ENCODE measurements around the gene ZDHHC13. TPM values are rescaled to one million over a fixed set of nuclear protein-coding genes. Genes with fewer than 3 reads are reported as not detected.

ZDHHC13 gene
- total and polyA plus RNA-seq, 2 of the 8 experiments (the other 6 are each of a cell fraction or from before 2014, with no cell fraction given) = 22.4 to 24.1 TPM

- TF ChIP-seq E2F6 (IDR thresholded peaks at IDR 0.05) = no peak
- no peak for TF ChIP-seq ZNF274 (IDR thresholded peaks at IDR 0.05; ENCODE audit: borderline replicate concordance, extremely low read depth, low read length)
- TF ChIP-seq NRF1 (IDR thresholded peaks at IDR 0.05; ENCODE audit: low read depth, low read length) = no peak
- no peak for TF ChIP-seq USF2 (IDR thresholded peaks at IDR 0.05; ENCODE audit: low read length)
- TF ChIP-seq RNF2 (IDR thresholded peaks at IDR 0.05; ENCODE audit: borderline replicate concordance, low read depth, low read length, missing control alignments, poor library complexity, severe bottlenecking) = no peak
- TF ChIP-seq JUND (IDR thresholded peaks at IDR 0.05; ENCODE audit: low read length) = no peak
- TF ChIP-seq CTBP2 (IDR thresholded peaks at IDR 0.05; ENCODE audit: borderline replicate concordance, insufficient read depth, insufficient read length, low read length) = no peak
These were observed 43.9 kb downstream of the ZDHHC13 start (continued) for GRCh38 chr11:19160847-19161246.
